Medulla oblongata (tissue), 1 donor: ENCODE measurements around the gene SHBG.
"Not testable (repeated sequence)": the region's sequence is repeated elsewhere in the genome, so short reads cannot be mapped to it uniquely, and the experiment has no call there.

ENCODE experiments used
- DNase-seq: peaks from one replicate; pipeline ENCODE4 v3.0.0-alpha.2; 2015; ENCODE audit errors: extremely low spot score

Gene SHBG

DNA sequence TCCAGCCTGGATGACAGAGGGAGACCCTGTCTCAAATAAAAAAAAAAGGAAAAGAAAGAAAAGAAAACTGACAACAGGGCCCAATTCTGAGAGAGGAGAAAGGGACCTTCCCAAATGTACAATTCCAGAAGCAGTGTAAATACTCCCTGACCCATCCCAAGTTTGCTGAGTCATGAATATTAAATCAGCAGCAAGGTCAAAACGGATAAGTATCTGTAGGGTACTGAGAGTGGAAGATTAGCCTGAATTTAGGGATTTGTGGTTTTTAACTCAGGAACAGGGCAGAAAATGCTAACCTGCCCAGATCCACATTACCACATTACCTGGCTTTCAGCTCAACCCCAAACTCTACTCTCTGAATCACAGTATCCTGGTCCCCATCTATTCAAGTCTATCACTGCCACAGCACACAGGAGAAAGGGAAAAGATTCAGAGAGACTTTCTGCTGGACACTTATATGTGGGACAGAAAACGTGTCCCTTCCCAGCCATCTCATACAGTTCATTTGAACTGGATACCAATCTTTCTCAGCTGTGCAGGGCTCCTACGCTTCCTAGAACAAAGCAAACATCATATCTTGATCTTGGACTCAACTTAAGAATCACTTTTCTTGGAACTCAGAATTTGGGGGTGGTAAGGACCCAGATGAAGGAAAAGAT is 18.2 kb upstream of the SHBG start:
- DNase-seq = no peak

- DNase-seq = no peak
These were observed 17.7 kb upstream of the SHBG start for GRCh38 chr17:7612294-7612640.

DNA sequence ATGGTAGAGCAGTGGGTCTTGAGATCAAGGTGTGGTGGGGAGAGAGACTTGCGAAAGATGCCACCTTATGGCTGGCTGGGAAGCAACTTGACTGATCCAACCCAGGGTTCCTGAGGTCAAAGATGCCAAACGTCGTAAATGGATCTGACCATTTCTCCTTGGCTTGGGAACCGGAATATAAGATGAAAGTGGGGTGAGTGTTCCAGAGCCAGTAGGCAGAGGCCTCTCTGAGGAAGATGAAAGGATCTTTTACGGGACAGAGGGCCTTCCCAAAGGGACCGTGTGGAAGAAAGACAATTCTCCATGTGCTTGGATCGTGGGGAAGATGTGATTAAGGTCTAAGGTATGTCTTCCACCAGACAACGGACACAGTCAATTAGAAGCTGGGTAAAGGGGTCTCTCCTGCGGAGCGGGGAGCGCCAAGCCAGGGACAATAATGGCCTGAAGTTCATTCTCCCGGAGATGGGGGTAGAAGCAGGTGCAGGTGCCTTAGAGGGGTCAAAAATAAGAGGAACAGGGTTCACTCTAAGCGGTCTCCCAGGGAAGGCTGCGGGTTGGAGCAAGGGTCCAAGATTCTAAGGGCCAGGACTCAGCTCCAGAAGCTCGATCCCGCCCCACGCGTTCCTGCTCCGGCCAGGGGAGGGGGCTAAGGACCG is 16.0 kb upstream of the SHBG start:
- no peak for DNase-seq

DNA sequence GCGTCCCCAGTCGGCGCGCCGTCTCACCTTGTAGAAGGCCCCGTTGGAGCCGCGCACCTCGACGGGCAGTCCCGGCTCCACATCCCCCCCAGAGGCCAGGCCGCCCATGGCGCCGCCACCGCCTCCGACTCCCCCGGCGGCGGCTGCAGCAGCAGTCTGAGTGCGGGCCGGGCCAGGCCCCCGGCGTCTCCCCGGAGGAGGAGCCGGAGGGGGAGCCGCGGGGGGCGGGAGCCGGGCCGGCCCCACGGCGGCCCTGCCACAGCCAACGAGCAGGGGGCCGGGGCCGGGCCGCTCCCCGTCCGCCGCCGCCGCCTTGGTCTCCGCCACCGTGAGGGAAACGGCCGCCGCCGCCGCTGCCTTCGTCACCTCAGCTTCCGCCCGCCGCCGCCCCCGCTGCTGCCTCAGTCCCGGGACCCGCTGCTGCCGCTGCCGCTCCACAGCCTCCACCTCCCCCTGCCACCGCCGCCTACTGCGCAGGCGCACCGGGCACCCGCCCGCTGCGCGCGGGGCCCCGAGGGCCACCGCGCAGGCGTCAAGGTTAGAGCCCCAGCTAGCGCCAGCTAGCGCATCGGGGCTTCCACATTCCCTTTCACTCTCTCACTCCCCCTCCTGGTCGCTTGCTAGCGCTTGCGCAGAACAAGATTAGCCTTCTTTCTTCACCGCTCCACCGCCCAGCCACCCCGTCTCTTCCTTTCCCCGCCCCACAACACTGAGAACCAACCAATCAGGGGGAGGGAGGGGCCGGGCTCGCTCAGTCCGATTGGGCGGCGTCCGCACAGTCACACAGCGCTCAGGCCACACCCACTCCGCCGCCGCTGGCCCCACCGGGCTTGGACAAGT is 15.3 kb upstream of the SHBG start, which contains the start of gene FXR2:
FXR2 (minus strand) TSS at position 473 of the 840 bp plus-strand sequence; CDS start at position 108, 365 bp downstream.
- peak; percentile 100 for DNase-seq

DNA sequence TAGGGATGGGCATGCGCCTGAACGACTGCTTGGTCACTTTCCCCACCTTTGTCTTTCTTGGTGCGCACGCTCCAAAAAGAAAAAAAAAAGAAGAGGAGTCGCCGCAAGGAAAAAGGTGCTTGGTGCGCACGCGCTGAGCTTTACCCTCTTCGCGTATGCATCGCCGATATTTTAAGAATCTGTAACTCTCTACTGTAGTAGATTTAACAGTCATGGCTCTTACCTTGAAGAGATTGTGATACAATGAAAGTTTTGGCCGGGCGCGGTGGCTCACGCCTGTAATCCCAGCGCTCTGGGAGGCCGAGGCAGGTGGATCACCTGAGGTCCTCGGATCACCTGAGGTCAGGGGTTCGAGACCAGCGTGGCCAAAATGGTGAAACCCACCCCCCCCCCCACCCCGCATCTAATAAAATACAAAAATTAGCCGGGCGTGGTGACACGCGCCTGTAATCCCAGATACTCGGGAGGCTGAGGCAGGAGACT is 14.6 kb upstream of the SHBG start:
- no peak for DNase-seq

DNA sequence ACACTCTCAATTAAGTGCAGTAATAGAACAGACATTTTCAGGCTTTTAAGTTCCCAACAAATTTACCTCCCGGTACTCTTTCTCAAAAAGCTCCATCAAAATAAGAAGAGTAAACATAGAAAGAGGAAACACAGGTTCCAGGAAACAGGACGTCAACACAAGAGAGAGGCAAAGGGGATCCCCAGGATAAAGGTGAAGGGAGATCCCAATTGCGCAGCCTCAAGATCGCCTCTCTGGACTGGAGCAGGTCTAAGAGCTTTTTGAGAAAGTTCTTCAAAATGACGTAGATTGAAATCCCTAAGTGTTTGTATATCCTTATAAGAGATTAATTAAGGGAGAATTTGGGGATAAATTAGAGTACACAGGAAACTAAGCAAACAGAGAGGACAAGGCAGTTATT is 11.3 kb upstream of the SHBG start:
- no peak for DNase-seq

- no peak for DNase-seq
These were observed 9.1 kb upstream of the SHBG start for GRCh38 chr17:7620835-7621234.

- DNase-seq = no peak
These were observed 6.3 kb upstream of the SHBG start for GRCh38 chr17:7623661-7624060.

- not testable (repeated sequence) for DNase-seq
These were observed 4.2 kb upstream of the SHBG start for GRCh38 chr17:7625749-7626148.

DNA sequence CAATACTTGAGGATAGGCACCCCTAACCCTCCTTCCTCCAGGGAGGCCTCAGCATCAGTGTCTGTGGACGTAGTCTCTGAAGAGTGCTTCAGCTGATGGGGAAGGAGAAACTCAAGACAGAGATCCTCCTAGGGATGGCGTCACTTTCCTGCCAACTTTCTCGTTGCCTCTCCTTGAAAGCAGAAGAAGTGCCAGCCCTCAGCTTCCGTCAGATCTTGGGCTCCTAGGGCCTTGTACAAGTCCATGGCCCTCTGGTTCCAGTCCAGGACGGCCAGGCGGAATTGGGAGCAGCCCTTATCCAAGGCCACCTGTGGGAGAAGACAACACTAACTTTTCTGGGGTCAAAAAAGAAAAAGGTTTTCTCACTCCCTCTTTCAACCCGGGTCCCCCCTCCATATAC is 3.6 kb upstream of the SHBG start:
- peak; percentile 56 for DNase-seq

GRCh38 chr17:7626956-7627249 is 3.0 kb upstream of the SHBG start:
- no peak for DNase-seq

- peak; percentile 96 for DNase-seq
These were observed 2.4 kb upstream of the SHBG start, which contains the start of gene SAT2 for GRCh38 chr17:7627250-7628121. Gene SAT2, minus strand, starts transcription at chr17:7627821. Its CDS starts 186 bp downstream, at chr17:7627635.

DNA sequence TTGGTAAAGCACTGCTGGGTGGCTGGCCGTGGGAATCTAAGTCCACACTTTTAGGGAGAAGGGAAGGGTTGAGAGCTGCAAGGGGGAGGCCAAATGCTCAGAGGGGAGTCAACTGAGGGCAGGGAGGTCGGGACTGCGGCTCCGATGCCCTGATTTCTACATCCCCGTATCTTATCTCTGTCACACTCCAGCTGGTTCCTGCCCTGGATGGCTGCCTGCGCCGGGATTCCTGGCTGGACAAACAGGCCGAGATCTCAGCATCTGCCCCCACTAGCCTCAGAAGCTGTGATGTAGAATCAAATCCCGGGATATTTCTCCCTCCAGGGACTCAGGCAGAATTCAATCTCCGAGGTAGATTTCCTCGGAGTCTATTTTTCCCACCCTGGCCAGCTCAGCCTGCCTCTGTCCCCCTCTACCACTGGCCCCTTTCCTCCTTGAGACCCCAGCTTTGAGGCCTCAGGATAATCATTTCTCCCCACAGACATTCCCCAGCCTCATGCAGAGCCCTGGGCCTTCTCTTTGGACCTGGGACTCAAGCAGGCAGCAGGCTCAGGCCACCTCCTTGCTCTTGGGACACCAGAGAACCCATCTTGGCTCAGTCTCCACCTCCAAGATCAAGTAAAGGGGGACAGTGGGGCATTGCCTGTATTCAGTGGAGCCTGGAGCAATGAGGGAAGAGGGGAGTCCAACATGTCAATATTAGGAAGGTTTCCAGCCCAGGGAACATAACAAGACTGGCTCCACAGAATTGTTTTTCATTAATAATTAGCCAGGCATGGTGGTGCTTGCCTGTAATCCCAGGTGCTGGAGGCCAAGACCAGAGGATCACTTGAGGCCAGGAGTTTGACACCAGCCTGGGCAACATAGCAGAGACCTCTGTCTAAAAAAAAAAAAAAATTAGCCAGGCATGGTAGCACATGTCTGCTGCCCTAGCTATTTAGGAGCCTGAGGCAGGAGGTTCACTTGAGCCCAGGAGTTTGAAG is 1.8 kb downstream of the SHBG start:
- no peak for DNase-seq

GRCh38 chr17:7632492-7632894 is 2.6 kb downstream of the SHBG start:
- DNase-seq = no peak

- DNase-seq = no peak
These were observed 3.2 kb downstream of the SHBG start for GRCh38 chr17:7633093-7633492.

- peak; percentile 78 for DNase-seq
These were observed 4.4 kb downstream of the SHBG start for GRCh38 chr17:7634384-7634783.

DNA sequence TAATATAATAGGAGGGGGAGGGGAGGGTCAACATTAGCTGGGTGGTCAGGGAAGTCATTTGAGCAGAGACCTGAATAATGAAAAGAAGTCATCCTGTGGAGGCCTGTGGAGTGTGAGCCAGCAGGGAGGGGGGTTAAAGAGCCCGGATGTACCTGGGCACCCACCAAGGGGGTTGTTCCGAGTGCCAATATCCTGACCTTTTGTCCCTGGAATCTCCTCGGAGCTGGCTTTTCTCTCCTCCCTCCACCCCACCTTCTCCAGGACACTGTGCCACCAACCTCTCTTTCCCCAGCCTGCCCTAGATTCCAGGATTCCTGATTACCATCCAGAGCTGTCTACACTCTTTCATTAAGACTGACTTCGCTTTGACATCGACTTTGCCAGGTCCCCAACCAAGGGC is 6.2 kb downstream of the SHBG start:
- DNase-seq = no peak

GRCh38 chr17:7640783-7641182 is 10.8 kb downstream of the SHBG start:
- DNase-seq = no peak

- not testable (repeated sequence) for DNase-seq
These were observed 11.7 kb downstream of the SHBG start for GRCh38 chr17:7641635-7642034.

- no peak for DNase-seq
These were observed 14.8 kb downstream of the SHBG start for GRCh38 chr17:7644775-7645174.
